Measurements from ENCODE around the gene LINGO1. TPM values are rescaled to one million over a fixed set of nuclear protein-coding genes. Genes with fewer than 3 reads are reported as not detected.

Gene LINGO1
- total RNA-seq, 1 experiment from 2014 or later = not detected

GRCh38 chr15:77646104-77646694 lies 13.5 kb upstream of the LINGO1 start:
- no peak overlapping the region for H3K27ac ChIP-seq
- H3K4me3 ChIP-seq = no peak overlapping the region
- H3K36me3 ChIP-seq = no peaks in the 10 kb centered on the region
- no peaks in the 10 kb centered on the region; the same call in 1 of the 2 replicates for H3K27me3 ChIP-seq (replicated peaks)
- no peak for DNase-seq (ENCODE audit: low read depth in 1 of 2, low spot score in 2 of 2)
- H3K9me3 ChIP-seq (replicated peaks) = no peaks in the 10 kb centered on the region
- H3K4me1 ChIP-seq (replicated peaks) = no peaks in the 10 kb centered on the region

GRCh38 chr15:77645602-77646001 lies 12.9 kb upstream of the LINGO1 start:
- Histone ChIP-seq H3K9me3 (replicated peaks) (no peaks in the 10 kb centered on the region), H3K4me3 (no peak overlapping the region), H3K27me3 (replicated peaks) (no peaks in the 10 kb centered on the region; the same call in 1 of the 2 replicates), H3K36me3 (no peaks in the 10 kb centered on the region), H3K4me1 (replicated peaks) (no peaks in the 10 kb centered on the region), H3K27ac (no peak overlapping the region)
- no peak for DNase-seq (ENCODE audit: low read depth in 1 of 2, low spot score in 2 of 2)

GRCh38 chr15:77644543-77645247 lies 12.0 kb upstream of the LINGO1 start:
- Histone ChIP-seq H3K27ac (no peak overlapping the region), H3K4me1 (replicated peaks) (no peaks in the 10 kb centered on the region), H3K4me3 (no peak overlapping the region), H3K27me3 (replicated peaks) (no peaks in the 10 kb centered on the region), H3K9me3 (replicated peaks) (no peaks in the 10 kb centered on the region), H3K36me3 (no peaks in the 10 kb centered on the region)
- DNase-seq (ENCODE audit: low read depth in 1 of 2, low spot score in 2 of 2) = no peak

- no peak for DNase-seq (ENCODE audit: low read depth in 1 of 2, low spot score in 2 of 2)
- no peaks in the 10 kb centered on the region for H3K36me3 ChIP-seq
- H3K9me3 ChIP-seq (replicated peaks) = no peaks in the 10 kb centered on the region
- H3K27ac ChIP-seq = no peak overlapping the region
- H3K4me1 ChIP-seq (replicated peaks) = no peaks in the 10 kb centered on the region
- no peak overlapping the region for H3K4me3 ChIP-seq
- H3K27me3 ChIP-seq (replicated peaks) = peaks cover 5% of the 10 kb centered on the region; the same call in 1 of the 2 replicates
These were observed 11.1 kb upstream of the LINGO1 start for GRCh38 chr15:77643764-77644163.

GRCh38 chr15:77642793-77643430 lies 10.2 kb upstream of the LINGO1 start:
- Histone ChIP-seq H3K27ac (no peak overlapping the region), H3K27me3 (replicated peaks) (peaks cover 5% of the 10 kb centered on the region; the same call in 1 of the 2 replicates)
- DNase-seq (ENCODE audit: low read depth in 1 of 2, low spot score in 2 of 2) = no peak

GRCh38 chr15:77641999-77642398 lies 9.3 kb upstream of the LINGO1 start:
- H3K9me3 ChIP-seq (replicated peaks) = no peaks in the 10 kb centered on the region
- H3K4me1 ChIP-seq (replicated peaks) = no peaks in the 10 kb centered on the region
- H3K27ac ChIP-seq = no peak overlapping the region
- no peaks in the 10 kb centered on the region for H3K36me3 ChIP-seq
- H3K27me3 ChIP-seq (replicated peaks) = peaks cover 5% of the 10 kb centered on the region
- H3K4me3 ChIP-seq = no peak overlapping the region
- no peak for DNase-seq (ENCODE audit: low read depth in 1 of 2, low spot score in 2 of 2)

More at GRCh38 chr15:77642793-77643430, 10.2 kb upstream of the LINGO1 start:
- Histone ChIP-seq H3K36me3 (no peaks in the 10 kb centered on the region), H3K9me3 (replicated peaks) (no peaks in the 10 kb centered on the region), H3K4me1 (replicated peaks) (no peaks in the 10 kb centered on the region), H3K4me3 (no peak overlapping the region)

- Histone ChIP-seq H3K36me3 (no peaks in the 10 kb centered on the region), H3K27ac (no peak overlapping the region), H3K4me1 (replicated peaks) (no peaks in the 10 kb centered on the region), H3K4me3 (no peak overlapping the region), H3K9me3 (replicated peaks) (no peaks in the 10 kb centered on the region), H3K27me3 (replicated peaks) (peaks cover 5% of the 10 kb centered on the region)
- DNase-seq (ENCODE audit: low read depth in 1 of 2, low spot score in 2 of 2) = no peak
These were observed 7.9 kb upstream of the LINGO1 start for GRCh38 chr15:77640615-77641014.

GRCh38 chr15:77639431-77639830 lies 6.7 kb upstream of the LINGO1 start:
- H3K27me3 ChIP-seq (replicated peaks) = peaks cover 5% of the 10 kb centered on the region
- H3K9me3 ChIP-seq (replicated peaks) = no peaks in the 10 kb centered on the region
- no peak for DNase-seq (ENCODE audit: low read depth in 1 of 2, low spot score in 2 of 2)
- no peaks in the 10 kb centered on the region for H3K4me1 ChIP-seq (replicated peaks)
- no peaks in the 10 kb centered on the region for H3K36me3 ChIP-seq
- H3K27ac ChIP-seq = no peak overlapping the region
- no peak overlapping the region for H3K4me3 ChIP-seq

GRCh38 chr15:77637851-77638692 lies 5.4 kb upstream of the LINGO1 start:
- H3K4me3 ChIP-seq = no peak overlapping the region
- no peak overlapping the region for H3K27ac ChIP-seq
- H3K4me1 ChIP-seq (replicated peaks) = peaks cover 7% of the 10 kb centered on the region
- peaks cover 8% of the 10 kb centered on the region for H3K27me3 ChIP-seq (replicated peaks)
- H3K9me3 ChIP-seq (replicated peaks) = no peaks in the 10 kb centered on the region
- no peak for DNase-seq (ENCODE audit: low read depth in 1 of 2, low spot score in 2 of 2)
- H3K36me3 ChIP-seq = no peaks in the 10 kb centered on the region; the same call in 1 of the 2 replicates

- Histone ChIP-seq H3K36me3 (no peaks in the 10 kb centered on the region; the same call in 1 of the 2 replicates), H3K4me1 (replicated peaks) (peaks cover 10% of the 10 kb centered on the region), H3K27me3 (replicated peaks) (peaks cover 22% of the 10 kb centered on the region), H3K9me3 (replicated peaks) (no peaks in the 10 kb centered on the region), H3K4me3 (no peak overlapping the region), H3K27ac (no peak overlapping the region)
- DNase-seq (ENCODE audit: low read depth in 1 of 2, low spot score in 2 of 2) = no peak
These were observed 3.5 kb upstream of the LINGO1 start for GRCh38 chr15:77636209-77636608.

- Histone ChIP-seq H3K4me3 (no peak overlapping the region), H3K36me3 (no peaks in the 10 kb centered on the region; the same call in 1 of the 2 replicates), H3K9me3 (replicated peaks) (no peaks in the 10 kb centered on the region), H3K27me3 (replicated peaks) (peaks cover 40% of the 10 kb centered on the region), H3K4me1 (replicated peaks) (peaks cover 10% of the 10 kb centered on the region), H3K27ac (no peak overlapping the region)
- DNase-seq (ENCODE audit: low read depth in 1 of 2, low spot score in 2 of 2) = peak in 1 of 2 experiments; percentile 61
These were observed 1.7 kb upstream of the LINGO1 start for GRCh38 chr15:77634266-77634962.

GRCh38 chr15:77633913-77634265 lies 1.2 kb upstream of the LINGO1 start:
- no peak overlapping the region for H3K4me3 ChIP-seq
- no peaks in the 10 kb centered on the region; the same call in 1 of the 2 replicates for H3K36me3 ChIP-seq
- peaks cover 41% of the 10 kb centered on the region for H3K27me3 ChIP-seq (replicated peaks)
- H3K4me1 ChIP-seq (replicated peaks) = peaks cover 10% of the 10 kb centered on the region
- H3K9me3 ChIP-seq (replicated peaks) = no peaks in the 10 kb centered on the region
- H3K27ac ChIP-seq = no peak overlapping the region
- no peak for DNase-seq (ENCODE audit: low read depth in 1 of 2, low spot score in 2 of 2)

Data from SJSA1 (cell line).